K562 (cell line): ENCODE measurements around the gene BMP2K. TPM values are rescaled to one million over a fixed set of nuclear protein-coding genes. Genes with fewer than 3 reads are reported as not detected.

Source experiments
- CEBPB ChIP-seq: fragments of 450-650 bp; IDR thresholded peaks from 2 replicates; pipeline ENCODE4 v1.6.1; 2016; ENCODE audit warnings: missing genetic modification characterization, missing compliant biosample characterization
- CLOCK ChIP-seq: fragments of 250-450 bp; sonication (Bioruptor Pico); IDR thresholded peaks from 2 replicates; pipeline ENCODE4 v1.4.0; 2020; ENCODE audit warnings: mild to moderate bottlenecking, moderate library complexity, borderline replicate concordance
- EP300 ChIP-seq: IDR thresholded peaks from 2 replicates; pipeline ENCODE4 v1.6.1; 2012; ENCODE audit warnings: low read length, improper control_type of control experiment
- ETV6 ChIP-seq, 3 experiments: fragments of 150-350 bp in 1 of 3; sonication (generic) in 1 of 3; formaldehyde crosslinking in 1 of 3; IDR thresholded peaks; 2 replicates each; pipeline versions ENCODE4 v1.6.1 to v1.8.0; 2014 to 2022; ENCODE audit warnings: borderline replicate concordance in 2 of 3, low read depth in 2 of 3, antibody characterized with exemption in 1 of 3, low read length in 1 of 3, mild to moderate bottlenecking in 1 of 3, missing genetic modification reagents in 1 of 3
- FOXJ2 ChIP-seq: fragments of 200-800 bp; sonication (Bioruptor generic); IDR thresholded peaks from 2 replicates; pipeline ENCODE4 v1.6.1; 2016; ENCODE audit warnings: missing genetic modification characterization, missing compliant biosample characterization
- GABPB2 ChIP-seq: fragments of 250-450 bp; sonication (Bioruptor Pico); conservative IDR thresholded peaks from 2 replicates; pipeline ENCODE4 v1.5.1; 2021; ENCODE audit warnings: mild to moderate bottlenecking
- HMBOX1 ChIP-seq: sonication (generic); IDR thresholded peaks from 2 replicates; pipeline ENCODE4 v1.6.1; 2016
- ILK ChIP-seq: fragments of 450-650 bp; IDR thresholded peaks from 2 replicates; pipeline ENCODE4 v1.6.1; 2016; ENCODE audit warnings: missing genetic modification characterization, low read depth, mild to moderate bottlenecking, missing compliant biosample characterization, moderate library complexity, borderline replicate concordance
- MED1 ChIP-seq: sonication (generic); formaldehyde crosslinking; IDR thresholded peaks from 2 replicates; pipeline ENCODE4 v1.8.1; 2023; ENCODE audit warnings: missing genetic modification reagents, borderline replicate concordance
- PHF21A ChIP-seq: fragments of 450-650 bp; IDR thresholded peaks from 2 replicates; pipeline ENCODE4 v1.6.1; 2017; ENCODE audit warnings: low read depth, borderline replicate concordance
- POLR2H ChIP-seq: IDR thresholded peaks from 2 replicates; pipeline ENCODE4 v1.6.1; 2016; ENCODE audit warnings: missing genetic modification characterization, low read depth, mild to moderate bottlenecking, control low read depth, missing compliant biosample characterization, moderate library complexity
- RREB1 ChIP-seq: fragments of 250-450 bp; sonication (Bioruptor Pico); IDR thresholded peaks from 2 replicates; pipeline ENCODE4 v1.4.0; 2020
- SMARCA4 ChIP-seq: fragments of 450-650 bp; IDR thresholded peaks from 2 replicates; pipeline ENCODE4 v1.6.1; 2016
- THRA ChIP-seq: fragments of 450-650 bp; IDR thresholded peaks from 2 replicates; pipeline ENCODE4 v1.6.1; 2017; ENCODE audit warnings: mild to moderate bottlenecking, moderate library complexity
- ZC3H11A ChIP-seq: IDR thresholded peaks from 2 replicates; pipeline ENCODE4 v1.6.1; 2012; ENCODE audit warnings: low read depth, low read length, improper control_type of control experiment
- ZNF124 ChIP-seq: sonication (generic); formaldehyde crosslinking; IDR thresholded peaks from 2 replicates; pipeline ENCODE4 v1.8.1; 2022; ENCODE audit warnings: missing genetic modification reagents
- ZNF253 ChIP-seq: fragments of 250-450 bp; sonication (Bioruptor Pico); conservative IDR thresholded peaks from 2 replicates; pipeline ENCODE4 v1.6.1; 2021; ENCODE audit warnings: mild to moderate bottlenecking
- ZNF766 ChIP-seq: fragments of 200-800 bp; sonication (Bioruptor generic); conservative IDR thresholded peaks from 2 replicates; pipeline ENCODE4 v1.6.1; 2016; ENCODE audit warnings: missing genetic modification characterization, missing compliant biosample characterization
- ZSCAN29 ChIP-seq: fragments of 450-650 bp; IDR thresholded peaks from 2 replicates; pipeline ENCODE4 v1.6.1; 2017
- polyA plus RNA-seq, 8 experiments: library from polyadenylated mRNA; depleted of rRNA in 4 of 8; stranded (reverse) in 5 of 8; unstranded in 3 of 8; fragments of >200 nt; fragmentation: Nextera tagmentation in 2 of 8; fragmentation: Illumina TruSeq in 1 of 8; extraction: Ambion mirVana in 2 of 8; extraction: Trizol in 1 of 8; gene quantifications; 2 replicates each; pipeline versions ENCODE4 v1.2.1 to v1.2.3, GENCODE V29; 2011 to 2014; ENCODE audit warnings: inconsistent platforms in 1 of 8, missing spikeins in 1 of 8
- total RNA-seq, 7 experiments: library from RNA; depleted of rRNA in 6 of 7; stranded (reverse); fragments of >200 nt in 6 of 7; fragmentation: Illumina TruSeq in 2 of 7; extraction: Trizol in 2 of 7; gene quantifications; 2 replicates each; pipeline versions ENCODE4 v1.2.1 to v1.2.3, GENCODE V29; 2011 to 2021; ENCODE audit warnings: low replicate concordance in 1 of 7

Gene BMP2K
- total and polyA plus RNA-seq, 9 of the 15 experiments (the other 6 are each of a cell fraction or from before 2014, with no cell fraction given) = 17.0 to 217 (median 104) TPM

- no peak for TF ChIP-seq CEBPB (tag)
- no peak for TF ChIP-seq ZSCAN29
- no peak for TF ChIP-seq ZNF766
- TF ChIP-seq POLR2H (tag) = peak; percentile 59
- TF ChIP-seq ETV6 (IDR thresholded peaks at IDR 0.05; ENCODE audit: borderline replicate concordance in 1 of 2, low read depth in 2 of 2, low read length in 1 of 2) = no peak
- TF ChIP-seq ETV6 (CRISPR knock-in tag; IDR thresholded peaks at IDR 0.05; ENCODE audit: borderline replicate concordance) = no peak
- peak; percentile 77 for TF ChIP-seq SMARCA4
- no peak for TF ChIP-seq ILK (tag)
- TF ChIP-seq PHF21A = 0 out of 2 replicates have a peak, but pooled peaks have one; percentile 66
- TF ChIP-seq ZC3H11A = no peak
- no peak for TF ChIP-seq MED1 (CRISPR knock-in tag)
- TF ChIP-seq RREB1 (CRISPR knock-in tag) = no peak
- TF ChIP-seq GABPB2 (CRISPR knock-in tag) = no peak
- TF ChIP-seq CLOCK = no peak
- TF ChIP-seq ZNF124 (CRISPR knock-in tag) = no peak
- TF ChIP-seq THRA = no peak
- no peak for TF ChIP-seq FOXJ2
- no peak for TF ChIP-seq ZNF253 (CRISPR knock-in tag)
- peak; percentile 53; the same call in 1 of the 2 replicates for TF ChIP-seq EP300
- peak; percentile 67 for TF ChIP-seq HMBOX1
Measured at GRCh38 chr4:78780093-78780492, 3.9 kb downstream of the BMP2K start (continued).
